ENCODE results near the gene KIF12.

Gene KIF12

GRCh38 chr9:114056527-114056926, 42.6 kb downstream of the KIF12 start:
- H3K4me3 ChIP-seq (ENCODE audit: low read depth, low read length), result no peak overlapping the region
- no peak for TF ChIP-seq CTCF (conservative IDR thresholded peaks at IDR 0.05; ENCODE audit: low read depth, low read length)
- no peak for DNase-seq (ENCODE audit: low read depth)

- TF ChIP-seq CTCF (conservative IDR thresholded peaks at IDR 0.05; ENCODE audit: low read depth, low read length), result no peak
- H3K4me3 ChIP-seq (ENCODE audit: low read depth, low read length), result no peak overlapping the region
- no peak for DNase-seq (ENCODE audit: low read depth)
These were observed 43.2 kb downstream of the KIF12 start for GRCh38 chr9:114055894-114056293.

- no peak for TF ChIP-seq CTCF (conservative IDR thresholded peaks at IDR 0.05; ENCODE audit: low read depth, low read length)
- DNase-seq (ENCODE audit: low read depth), result no peak
- no peak overlapping the region for H3K4me3 ChIP-seq (ENCODE audit: low read depth, low read length)
These were observed 44.0 kb downstream of the KIF12 start for GRCh38 chr9:114055061-114055460.

- no peak for TF ChIP-seq CTCF (conservative IDR thresholded peaks at IDR 0.05; ENCODE audit: low read depth, low read length)
- no peak overlapping the region for H3K4me3 ChIP-seq (ENCODE audit: low read depth, low read length)
- DNase-seq (ENCODE audit: low read depth), result no peak
These were observed 44.9 kb downstream of the KIF12 start for GRCh38 chr9:114054191-114054690.

GRCh38 chr9:114053246-114054005, 45.7 kb downstream of the KIF12 start:
- DNase-seq (ENCODE audit: low read depth), result no peak
- H3K4me3 ChIP-seq (ENCODE audit: low read depth, low read length), result no peak overlapping the region
- no peak for TF ChIP-seq CTCF (conservative IDR thresholded peaks at IDR 0.05; ENCODE audit: low read depth, low read length)

- no peak overlapping the region for H3K4me3 ChIP-seq (ENCODE audit: low read depth, low read length)
- TF ChIP-seq CTCF (conservative IDR thresholded peaks at IDR 0.05; ENCODE audit: low read depth, low read length), result no peak
- DNase-seq (ENCODE audit: low read depth), result no peak
These were observed 47.4 kb downstream of the KIF12 start for GRCh38 chr9:114051706-114052105.

- no peak overlapping the region for H3K4me3 ChIP-seq (ENCODE audit: low read depth, low read length)
- DNase-seq (ENCODE audit: low read depth), result no peak
- TF ChIP-seq CTCF (conservative IDR thresholded peaks at IDR 0.05; ENCODE audit: low read depth, low read length), result no peak
These were observed 47.8 kb downstream of the KIF12 start for GRCh38 chr9:114051281-114051680.

Data from choroid plexus epithelial cell (primary cell).